ENCODE results near the gene APC2. TPM values are rescaled to one million over a fixed set of nuclear protein-coding genes. Genes with fewer than 3 reads are reported as not detected.

APC2 gene
- polyA plus RNA-seq, 1 experiment = 0.09 TPM

- no peak for DNase-seq (ENCODE audit: low read depth, low spot score)
- CTCF ChIA-PET = no interaction called here
- no peak for TF ChIP-seq CTCF (IDR thresholded peaks at IDR 0.05; ENCODE audit: low read depth, low read length)
- Histone ChIP-seq H3K4me3 (ENCODE audit: low read depth, low read length) (no peak overlapping the region), H3K27me3 (ENCODE audit: control insufficient read depth, insufficient read depth, low read length) (no peaks in the 10 kb centered on the region), H3K9me3 (ENCODE audit: control insufficient read depth, insufficient read depth, low read length) (no peaks in the 10 kb centered on the region; the same call in 1 of the 2 replicates), H3K27ac (ENCODE audit: low read depth, low read length) (no peak overlapping the region)
- POLR2A ChIA-PET = interaction anchor here (0.6 kb wide), 2 partner anchors 34 to 152 kb away, joined by 3 read pairs; partner anchors contain the start of gene CIRBP
Observed at GRCh38 chr19:1420590-1420989, 29.3 kb upstream of the APC2 start.

GRCh38 chr19:1421218-1421957, 28.5 kb upstream of the APC2 start:
- no peak for DNase-seq (ENCODE audit: low read depth, low spot score)
- ChIA-PET POLR2A (interaction anchor here (0.6 kb wide), 2 partner anchors 34 to 152 kb away, joined by 3 read pairs; partner anchors contain the start of gene CIRBP), CTCF (no interaction called here)
- Histone ChIP-seq H3K27me3 (ENCODE audit: control insufficient read depth, insufficient read depth, low read length) (no peaks in the 10 kb centered on the region), H3K4me3 (ENCODE audit: low read depth, low read length) (no peak overlapping the region), H3K9me3 (ENCODE audit: control insufficient read depth, insufficient read depth, low read length) (no peaks in the 10 kb centered on the region; the same call in 1 of the 2 replicates), H3K27ac (ENCODE audit: low read depth, low read length) (no peak overlapping the region)
- no peak for TF ChIP-seq CTCF (IDR thresholded peaks at IDR 0.05; ENCODE audit: low read depth, low read length)

- POLR2A ChIA-PET = no interaction called here
- no peak for DNase-seq (ENCODE audit: low read depth, low spot score)
- Histone ChIP-seq H3K27me3 (ENCODE audit: control insufficient read depth, insufficient read depth, low read length) (no peaks in the 10 kb centered on the region), H3K27ac (ENCODE audit: low read depth, low read length) (no peak overlapping the region), H3K9me3 (ENCODE audit: control insufficient read depth, insufficient read depth, low read length) (no peaks in the 10 kb centered on the region; the same call in 1 of the 2 replicates), H3K4me3 (ENCODE audit: low read depth, low read length) (no peak overlapping the region)
- CTCF ChIA-PET = no interaction called here
- no peak for TF ChIP-seq CTCF (IDR thresholded peaks at IDR 0.05; ENCODE audit: low read depth, low read length)
Observed at GRCh38 chr19:1421958-1422305, 28.0 kb upstream of the APC2 start.

- CTCF ChIA-PET = no interaction called here
- POLR2A ChIA-PET = no interaction called here
- H3K27ac ChIP-seq (ENCODE audit: low read depth, low read length) = no peak overlapping the region
- DNase-seq (ENCODE audit: low read depth, low spot score) = no peak
- no peaks in the 10 kb centered on the region for H3K27me3 ChIP-seq (ENCODE audit: control insufficient read depth, insufficient read depth, low read length)
- TF ChIP-seq CTCF (IDR thresholded peaks at IDR 0.05; ENCODE audit: low read depth, low read length) = no peak
- H3K9me3 ChIP-seq (ENCODE audit: control insufficient read depth, insufficient read depth, low read length) = no peaks in the 10 kb centered on the region; the same call in 1 of the 2 replicates
- no peak overlapping the region for H3K4me3 ChIP-seq (ENCODE audit: low read depth, low read length)
Observed at GRCh38 chr19:1422360-1422759, 27.6 kb upstream of the APC2 start.

- POLR2A ChIA-PET = no interaction called here
- no peaks in the 10 kb centered on the region; the same call in 1 of the 2 replicates for H3K9me3 ChIP-seq (ENCODE audit: control insufficient read depth, insufficient read depth, low read length)
- TF ChIP-seq CTCF (IDR thresholded peaks at IDR 0.05; ENCODE audit: low read depth, low read length) = no peak
- no peak overlapping the region for H3K27ac ChIP-seq (ENCODE audit: low read depth, low read length)
- H3K27me3 ChIP-seq (ENCODE audit: control insufficient read depth, insufficient read depth, low read length) = no peaks in the 10 kb centered on the region
- H3K4me3 ChIP-seq (ENCODE audit: low read depth, low read length) = no peak overlapping the region
- no peak for DNase-seq (ENCODE audit: low read depth, low spot score)
- CTCF ChIA-PET = no interaction called here
Observed at GRCh38 chr19:1422943-1423342, 27.0 kb upstream of the APC2 start.

All from AG04450 (cell line).